B cell (primary cell): ENCODE data around the gene ORMDL3. TPM values are rescaled to one million over a fixed set of nuclear protein-coding genes. Genes with fewer than 3 reads are reported as not detected.

ENCODE experiments used
- ATAC-seq: fragments of 200-7000 bp; cut with Tn5 transposase; one replicate; pipeline ENCODE4 v1.10.0; 2021; ENCODE audit warnings: low read depth, mild to moderate bottlenecking, moderate number of reproducible peaks, moderate library complexity
- CTCF ChIA-PET: fragments of 350-600 bp; sonication (Branson Sonifier 250); formaldehyde crosslinking; loops from one replicate; lab custom pipeline; 2021; ENCODE audit warnings: antibody characterized with exemption, inconsistent platforms; lab: Charles Lee
- POLR2A ChIA-PET: fragments of 350-600 bp; sonication (Branson Sonifier 250); formaldehyde crosslinking; loops from one replicate; lab custom pipeline; 2021; ENCODE audit warnings: antibody characterized with exemption; lab: Charles Lee
- DNase-seq: peaks from one replicate; pipeline ENCODE4 v3.0.0; 2013
- H2AFZ ChIP-seq: 2 replicates; pipeline ENCODE4 v1.6.1; 2012; ENCODE audit warnings: mild to moderate bottlenecking, low read depth, low read length; ENCODE audit not compliant: insufficient read depth, poor library complexity, severe bottlenecking
- H3K27ac ChIP-seq, 2 donors: 1 replicate in 1 of 2; 2 replicates in 1 of 2; pipeline ENCODE4 v1.5.1; 2012 to 2013; ENCODE audit warnings: low read length in 2 of 2, mild to moderate bottlenecking in 2 of 2, moderate library complexity in 1 of 2
- H3K27me3 ChIP-seq, 4 experiments: fragments of 200-600 bp in 1 of 4; sonication (generic) in 1 of 4; replicated peaks in 1 of 4; 1 replicate in 2 of 4; 2 replicates in 2 of 4; pipeline versions ENCODE4 v1.6.1 to v1.7.0; 2013 to 2016; ENCODE audit warnings: low read length in 3 of 4, mild to moderate bottlenecking in 2 of 4, mixed read lengths in 1 of 4, moderate library complexity in 1 of 4; ENCODE audit not compliant: insufficient read depth in 4 of 4, control insufficient read depth in 3 of 4; ENCODE audit errors: control extremely low read depth in 1 of 4
- H3K36me3 ChIP-seq, 2 experiments: replicated peaks in 1 of 2; 1 replicate in 1 of 2; 2 replicates in 1 of 2; pipeline versions ENCODE4 v1.6.1 to v1.7.1; 2013; ENCODE audit warnings: low read length in 1 of 2; ENCODE audit not compliant: insufficient read depth in 2 of 2, control insufficient read depth in 1 of 2; ENCODE audit errors: control extremely low read depth in 1 of 2, extremely low read depth in 1 of 2
- H3K4me1 ChIP-seq, 2 donors: fragments of 200-600 bp in 1 of 2; sonication (generic) in 1 of 2; 1 replicate in 1 of 2; 2 replicates in 1 of 2; pipeline versions ENCODE4 v1.5.1 to v1.6.1; 2013 to 2017; ENCODE audit warnings: low read length in 2 of 2; ENCODE audit not compliant: control insufficient read depth in 2 of 2, insufficient read depth in 2 of 2
- H3K4me2 ChIP-seq: replicated peaks from 2 replicates; pipeline ENCODE3; 2012; ENCODE audit warnings: mild to moderate bottlenecking, low read depth, low read length; ENCODE audit not compliant: poor library complexity, severe bottlenecking
- H3K4me3 ChIP-seq, 5 experiments: fragments of 200-600 bp in 1 of 5; sonication (generic) in 1 of 5; 1 replicate in 3 of 5; 2 replicates in 2 of 5; pipeline versions ENCODE4 v1.5.1 to v1.7.0; 2011 to 2016; ENCODE audit warnings: low read length in 4 of 5, mild to moderate bottlenecking in 4 of 5, low read depth in 2 of 5, control low read depth in 1 of 5, moderate library complexity in 1 of 5; ENCODE audit not compliant: insufficient read depth in 1 of 5; ENCODE audit errors: control extremely low read depth in 1 of 5, extremely low read depth in 1 of 5
- H3K79me2 ChIP-seq: fragments of 200-600 bp; sonication (generic); one replicate; pipeline ENCODE4 v1.6.0; 2016; ENCODE audit warnings: low read length; ENCODE audit not compliant: control insufficient read depth, insufficient read depth
- H3K9ac ChIP-seq: fragments of 200-600 bp; sonication (generic); 2 replicates; pipeline ENCODE4 v1.6.1; 2017; ENCODE audit warnings: mild to moderate bottlenecking, low read length, moderate library complexity
- H3K9me3 ChIP-seq, 3 donors: one replicate each; pipeline versions ENCODE4 v1.6.1 to v1.7.1; 2013; ENCODE audit warnings: low read length in 2 of 3; ENCODE audit not compliant: control insufficient read depth in 2 of 3, insufficient read depth in 1 of 3; ENCODE audit errors: control extremely low read depth in 1 of 3
- H4K20me1 ChIP-seq: 2 replicates; pipeline ENCODE4 v1.6.0; 2012; ENCODE audit warnings: mild to moderate bottlenecking, low read length; ENCODE audit not compliant: insufficient read depth, control insufficient read depth, poor library complexity, severe bottlenecking
- H3K27ac Mint-ChIP-seq: one replicate; pipeline ENCODE4 v1.8.0; 2021; ENCODE audit warnings: mixed read lengths
- H3K27me3 Mint-ChIP-seq: one replicate; pipeline ENCODE4 v1.8.0; 2021; ENCODE audit warnings: mixed read lengths
- H3K4me1 Mint-ChIP-seq: one replicate; pipeline ENCODE4 v1.8.0; 2021; ENCODE audit warnings: mixed read lengths
- H3K4me3 Mint-ChIP-seq: one replicate; pipeline ENCODE4 v1.8.0; 2021; ENCODE audit warnings: mixed read lengths
- H3K9me3 Mint-ChIP-seq: one replicate; pipeline ENCODE4 v1.8.0; 2022; ENCODE audit warnings: mixed read lengths; ENCODE audit not compliant: insufficient read depth
- EZH2 ChIP-seq: IDR thresholded peaks from 2 replicates; pipeline ENCODE4 v1.6.1; 2012; ENCODE audit warnings: borderline replicate concordance, low read depth, mild to moderate bottlenecking, moderate library complexity, low read length; ENCODE audit not compliant: insufficient read depth, poor library complexity, severe bottlenecking
- WGBS: methylation state at CpG from one replicate; pipeline ENCODE4 v1.1.5; 2013; ENCODE audit warnings: missing lambda C conversion rate; ENCODE audit not compliant: insufficient coverage; 5-methylcytosine and 5-hydroxymethylcytosine counted together
- intact Hi-C: fragments of 100-400 bp; cut with micrococcal nuclease; formaldehyde crosslinking; loops from one replicate; pipeline ENCODE4 v1.10.0; 2022
- polyA plus RNA-seq: library from polyadenylated mRNA; depleted of rRNA; stranded (reverse); fragments of >200 nt; gene quantifications from 2 replicates; pipeline ENCODE4 v1.2.3, GENCODE V29; 2012
- total RNA-seq, 2 donors: library from RNA; stranded (reverse); fragments of 120-200 nt in 1 of 2; gene quantifications; 1 replicate in 1 of 2; 2 replicates in 1 of 2; pipeline versions ENCODE4 v1.2.3 to v1.2.4, GENCODE V29; 2013 to 2022
- TF ChIP-seq, protein P1 (sequence below): fragments of 200-600 bp; IDR thresholded peaks from one replicate; pipeline ENCODE4 v1.8.0; 2022; ENCODE audit warnings: antibody characterized with exemption, mild to moderate bottlenecking

ORMDL3 gene
- total and polyA plus RNA-seq, 2 donors (not counting 1 experiment from before 2014, with no cell fraction given): 51.8 to 90.6 TPM

DNA sequence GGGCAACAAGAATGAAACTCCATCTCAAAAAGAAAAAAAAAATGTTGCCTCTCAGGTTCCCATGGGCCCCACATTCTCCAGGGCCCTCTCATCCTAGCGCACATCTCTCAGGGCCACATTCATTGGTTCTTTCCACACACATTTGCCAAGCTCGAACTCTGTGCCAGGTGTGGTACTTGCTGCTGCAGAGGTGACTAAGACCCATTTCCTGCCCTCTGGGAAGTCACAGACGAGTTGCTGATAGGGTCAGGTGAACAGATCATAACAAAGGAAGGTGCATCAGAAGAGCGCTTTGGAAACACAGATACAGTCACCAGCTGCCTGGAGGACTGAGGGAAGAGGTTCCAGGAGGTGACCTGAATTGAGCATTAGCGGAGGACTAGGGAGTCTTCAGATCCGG, 36.4 kb upstream of the ORMDL3 start:
- Histone ChIP-seq H3K9ac (no peak overlapping the region), H3K9me3 (no peaks in the 10 kb centered on the region), H3K4me3 (no peak overlapping the region), H3K79me2 (peaks cover under 1% of the 10 kb centered on the region), H3K27ac (no peak overlapping the region), H3K36me3 (no peaks in the 10 kb centered on the region), H3K4me1 (peaks cover 12 to 13% of the 10 kb centered on the region in 2 donors), H4K20me1 (no peaks in the 10 kb centered on the region), H2AFZ (no peak overlapping the region), H3K27me3 (no peaks in the 10 kb centered on the region), H3K4me2 (no peak overlapping the region)
- intact Hi-C loops: no loop called here
- CTCF ChIA-PET: interaction anchor here (0.7 kb wide), 1 partner anchor 13 kb away, joined by 3 read pairs; no protein-coding TSS in a partner anchor
- Mint-ChIP-seq H3K27ac (no peak overlapping the region), H3K4me1 (peaks cover 9% of the 10 kb centered on the region), H3K4me3 (no peak overlapping the region), H3K9me3 (no peaks in the 10 kb centered on the region), H3K27me3 (peaks cover 15% of the 10 kb centered on the region)
- POLR2A ChIA-PET: no interaction called here
- ATAC-seq (no peak), DNase-seq (no peak)
- no peak for TF ChIP-seq EZH2
- TF ChIP-seq, protein P1, sequence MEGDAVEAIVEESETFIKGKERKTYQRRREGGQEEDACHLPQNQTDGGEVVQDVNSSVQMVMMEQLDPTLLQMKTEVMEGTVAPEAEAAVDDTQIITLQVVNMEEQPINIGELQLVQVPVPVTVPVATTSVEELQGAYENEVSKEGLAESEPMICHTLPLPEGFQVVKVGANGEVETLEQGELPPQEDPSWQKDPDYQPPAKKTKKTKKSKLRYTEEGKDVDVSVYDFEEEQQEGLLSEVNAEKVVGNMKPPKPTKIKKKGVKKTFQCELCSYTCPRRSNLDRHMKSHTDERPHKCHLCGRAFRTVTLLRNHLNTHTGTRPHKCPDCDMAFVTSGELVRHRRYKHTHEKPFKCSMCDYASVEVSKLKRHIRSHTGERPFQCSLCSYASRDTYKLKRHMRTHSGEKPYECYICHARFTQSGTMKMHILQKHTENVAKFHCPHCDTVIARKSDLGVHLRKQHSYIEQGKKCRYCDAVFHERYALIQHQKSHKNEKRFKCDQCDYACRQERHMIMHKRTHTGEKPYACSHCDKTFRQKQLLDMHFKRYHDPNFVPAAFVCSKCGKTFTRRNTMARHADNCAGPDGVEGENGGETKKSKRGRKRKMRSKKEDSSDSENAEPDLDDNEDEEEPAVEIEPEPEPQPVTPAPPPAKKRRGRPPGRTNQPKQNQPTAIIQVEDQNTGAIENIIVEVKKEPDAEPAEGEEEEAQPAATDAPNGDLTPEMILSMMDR: no peak
- 79% methylated on average over 5 of the region's 6 CpGs for WGBS

DNA sequence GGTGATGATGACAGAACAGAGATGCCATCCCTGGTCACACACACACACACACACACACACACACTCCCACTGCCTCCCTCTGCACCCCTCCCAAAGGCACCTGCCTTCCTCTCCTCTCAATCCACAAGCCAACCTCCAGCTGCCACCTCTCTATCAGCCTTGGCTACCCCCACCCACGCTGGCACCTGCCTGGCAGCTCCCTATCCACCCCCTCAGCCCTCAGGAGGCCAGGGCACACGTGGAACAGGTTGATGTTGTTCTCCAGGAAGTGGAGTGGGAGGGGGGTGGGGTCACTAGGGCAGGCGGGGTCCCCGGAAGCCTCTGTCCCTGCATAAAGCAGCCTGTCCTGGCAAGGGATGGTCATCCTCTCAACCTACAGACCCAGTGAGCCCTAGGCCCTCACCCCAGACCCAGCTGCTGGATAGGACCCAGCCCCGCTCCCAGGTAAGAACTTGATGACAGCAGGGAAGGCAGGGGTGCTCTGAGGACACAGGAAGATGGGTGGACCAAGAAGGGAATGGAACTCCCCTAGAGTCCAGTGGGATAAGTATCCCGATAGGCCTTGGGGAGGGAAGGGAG, 35.3 kb upstream of the ORMDL3 start, which contains the start of gene GSDMA:
Gene GSDMA, plus strand, starts transcription at position 363 of the 579 bp plus-strand sequence. CDS start 2,684 bp downstream, outside the sequence.
- intact Hi-C loops: no loop called here
- WGBS: 100% methylated on average over 1 of the region's 6 CpGs
- H3K27ac Mint-ChIP-seq: no peak within 1 kb of the TSS

More for the DNA sequence above, 35.3 kb upstream of the ORMDL3 start, which contains the start of gene GSDMA:
- Histone ChIP-seq H3K4me1 (peaks cover 14 to 16% of the 10 kb centered on the region in 2 donors), H3K36me3 (no peaks in the 10 kb centered on the region), H3K4me2 (no peak within 1 kb of the TSS), H3K27ac (no peak within 1 kb of the TSS), H3K27me3 (no peaks in the 10 kb centered on the region), H3K4me3 (no peak within 1 kb of the TSS), H2AFZ (no peak within 1 kb of the TSS), H3K9me3 (no peaks in the 10 kb centered on the region), H4K20me1 (no peaks in the 10 kb centered on the region), H3K9ac (no peak within 1 kb of the TSS), H3K79me2 (peaks cover 3% of the 10 kb centered on the region)
- no peaks in the 10 kb centered on the region for H3K9me3 Mint-ChIP-seq
- ChIA-PET POLR2A (no interaction called here), CTCF (interaction anchor here (0.6 to 1.0 kb wide), 2 partner anchors 18 to 290 kb away, joined by 3 read pairs; partner anchors contain the start of gene PSMD3)
- peaks cover 10% of the 10 kb centered on the region for H3K27me3 Mint-ChIP-seq
- no peak within 1 kb of the TSS for H3K4me3 Mint-ChIP-seq
- H3K4me1 Mint-ChIP-seq: peaks cover 10% of the 10 kb centered on the region
- DNase-seq (no peak), ATAC-seq (no peak)
- no peak for TF ChIP-seq EZH2
- TF ChIP-seq, protein P1: no peak
